Pancreas (tissue), 10 donors: Measurements from ENCODE around the gene APOA1. TPM values are rescaled to one million over a fixed set of nuclear protein-coding genes. Genes with fewer than 3 reads are reported as not detected.
"Not testable (repeated sequence)": the region's sequence is repeated elsewhere in the genome, so short reads cannot be mapped to it uniquely, and the experiment has no call there.

Experiments
- ATAC-seq, 4 donors: fragments of 200-7000 bp; cut with Tn5 transposase; one replicate each; pipeline versions ENCODE4 v1.8.0 to v1.9.1; 2020; ENCODE audit warnings: mild to moderate bottlenecking in 4 of 4, moderate library complexity in 4 of 4
- DNase-seq, 6 donors: peaks; one replicate each; pipeline ENCODE4 v3.0.0-alpha.2; 2020
- FAIRE-seq: peaks from 2 replicates; lab custom pipeline; 2012; peaks lifted over from hg19 to GRCh38; lab: Jason Lieb, UNC
- H3K27ac ChIP-seq, 4 donors: fragments of 200-600 bp; sonication (generic); 1 replicate in 3 of 4; 2 replicates in 1 of 4; pipeline versions ENCODE4 v1.5.0 to v1.8.0; 2020
- H3K27me3 ChIP-seq, 4 donors: fragments of 200-600 bp; one replicate each; pipeline ENCODE4 v1.8.0; 2021
- H3K36me3 ChIP-seq, 3 donors: fragments of 200-600 bp; sonication (generic) in 1 of 3; one replicate each; pipeline versions ENCODE4 v1.5.0 to v1.8.0; 2020 to 2021
- H3K4me1 ChIP-seq, 3 donors: fragments of 200-600 bp; one replicate each; pipeline ENCODE4 v1.8.0; 2021
- H3K4me3 ChIP-seq, 4 donors: fragments of 200-600 bp; sonication (generic) in 2 of 4; one replicate each; pipeline versions ENCODE4 v1.5.0 to v1.8.0; 2020 to 2021
- H3K9me3 ChIP-seq, 4 donors: fragments of 200-600 bp; one replicate each; pipeline ENCODE4 v1.8.0; 2021
- CTCF ChIP-seq, 4 donors: fragments of 200-600 bp; sonication (generic) in 3 of 4; IDR thresholded peaks; one replicate each; pipeline versions ENCODE4 v1.5.0 to v1.8.0; 2021; ENCODE audit warnings: antibody characterized with exemption in 4 of 4
- WGBS, 2 donors: extraction: QIAGEN DNeasy Blood & Tissue Kit; methylation state at CpG; one replicate each; pipeline ENCODE4 v1.1.7; 2013; 5-methylcytosine and 5-hydroxymethylcytosine counted together
- intact Hi-C, 3 donors: fragments of 100-400 bp; cut with DNase I; formaldehyde crosslinking; loops; one replicate each; pipeline versions ENCODE4 v1.11.1 to v1.14.2; 2022
- polyA plus RNA-seq, 2 donors: library from polyadenylated mRNA; stranded (reverse); fragments of 200-250 nt; gene quantifications; one replicate each; pipeline ENCODE4 v1.2.3, GENCODE V29; 2013
- total RNA-seq, 6 donors: library from RNA; stranded (reverse); fragmentation: NEBNext Ultra II Directional in 4 of 6; extraction: Animal tissue kit (Norgen Biotek cat#: 25700) in 4 of 6; gene quantifications; one replicate each; pipeline versions ENCODE4 v1.2.1 to v1.2.4, GENCODE V29; 2021 to 2023
- donor health status: healthy with polysubstance abuse.
- donor health status: DM: no; HTN: no; CAD: no; lungs with moderate emphysema.
- donor health status: DM: no; HTN: no; CAD: no.
- donor health status: control.
- donor health status: control.
- donor health status: Bipolar disorder and iron deficiency.
- donor health status: DM: yes; HTN: yes; CAD: no.
- donor health status: DM: no; HTN: no; CAD: no.
- donor health status: DM: no; HTN: no; CAD: no.
- donor health status: DM: yes; HTN: yes; CAD: no.

APOA1 gene
- total and polyA plus RNA-seq, 8 donors: 0.16 to 5.2 (median 1.0) TPM; not detected in 3

GRCh38 chr11:116835042-116835772, 2.2 kb downstream of the APOA1 start:
- peak in 1 of 6 donors; percentile 66 for DNase-seq
- H3K27me3 ChIP-seq: no peaks in the 10 kb centered on the region
- FAIRE-seq: no peak
- intact Hi-C loops: no loop called here
- peaks cover 0 to 10% (median 6%) of the 10 kb centered on the region in 3 donors for H3K4me1 ChIP-seq
- no peaks in the 10 kb centered on the region for H3K9me3 ChIP-seq
- ATAC-seq: peak; percentile 12 to 24 (median 21)
- H3K4me3 ChIP-seq: peak overlapping the region in 2 of 4 donors; percentile 9 to 39
- no peaks in the 10 kb centered on the region for H3K36me3 ChIP-seq
- TF ChIP-seq CTCF (IDR thresholded peaks at IDR 0.05): no peak
- 68 to 70% methylated on average over 28 of the region's 28 CpGs for WGBS, 2 donors
- H3K27ac ChIP-seq: peak overlapping the region in 2 of 4 donors; percentile 42 to 46

- H3K4me3 ChIP-seq, ATAC-seq, H3K27ac ChIP-seq, H3K4me1 ChIP-seq, H3K36me3 ChIP-seq, H3K27me3 ChIP-seq, DNase-seq, H3K9me3 ChIP-seq, FAIRE-seq: not testable (repeated sequence)
- 82% methylated on average over 13 of the region's 13 CpGs for WGBS, 2 donors
- intact Hi-C loops: loop anchor here in 1 of 3 donors (5.0 kb wide), 1 partner anchor 42 kb away; the partner anchor contains the start of gene APOA5
Measured at GRCh38 chr11:116834535-116835041, 2.8 kb downstream of the APOA1 start.

GRCh38 chr11:116833816-116834534, 3.4 kb downstream of the APOA1 start:
- Histone ChIP-seq H3K36me3 (no peaks in the 10 kb centered on the region), H3K9me3 (no peaks in the 10 kb centered on the region), H3K27me3 (no peaks in the 10 kb centered on the region), H3K27ac (no peak overlapping the region), H3K4me3 (no peak overlapping the region), H3K4me1 (peaks cover 0 to 10% (median 6%) of the 10 kb centered on the region in 3 donors)
- 76 to 78% methylated on average over 14 of the region's 14 CpGs for WGBS, 2 donors
- TF ChIP-seq CTCF (IDR thresholded peaks at IDR 0.05): no peak
- no peak for FAIRE-seq
- intact Hi-C loops: loop anchor here in 1 of 3 donors (5.0 kb wide), 1 partner anchor 42 kb away; the partner anchor contains the start of gene APOA5
- ATAC-seq: peak in 2 of 4 donors; percentile 9 to 17
- DNase-seq: peak in 1 of 6 donors; percentile 58

GRCh38 chr11:116833491-116833815, 4.0 kb downstream of the APOA1 start:
- ATAC-seq (no peak), FAIRE-seq (no peak), DNase-seq (no peak)
- no peaks in the 10 kb centered on the region for H3K27me3 ChIP-seq
- H3K36me3 ChIP-seq: no peaks in the 10 kb centered on the region
- no peaks in the 10 kb centered on the region for H3K9me3 ChIP-seq
- no peak overlapping the region for H3K27ac ChIP-seq
- no peak overlapping the region for H3K4me3 ChIP-seq
- intact Hi-C loops: loop anchor here in 1 of 3 donors (5.0 kb wide), 1 partner anchor 41 kb away; the partner anchor contains the start of gene APOA5
- H3K4me1 ChIP-seq: peaks cover 0 to 10% (median 6%) of the 10 kb centered on the region in 3 donors
- WGBS, 2 donors: 93 to 96% methylated on average over 10 of the region's 10 CpGs
- TF ChIP-seq CTCF (IDR thresholded peaks at IDR 0.05): no peak
